GM19351 (cell line): ENCODE measurements around the gene RPIA.
"Not testable (repeated sequence)": the region's sequence is repeated elsewhere in the genome, so short reads cannot be mapped to it uniquely, and the experiment has no call there.

Experiments used
- ATAC-seq: cut with Tn5 transposase; IDR thresholded peaks from one replicate; pipeline ENCODE4 v1.9.1; 2021; ENCODE audit warnings: mild to moderate bottlenecking, moderate library complexity; ENCODE audit not compliant: unreplicated experiment

RPIA gene

DNA sequence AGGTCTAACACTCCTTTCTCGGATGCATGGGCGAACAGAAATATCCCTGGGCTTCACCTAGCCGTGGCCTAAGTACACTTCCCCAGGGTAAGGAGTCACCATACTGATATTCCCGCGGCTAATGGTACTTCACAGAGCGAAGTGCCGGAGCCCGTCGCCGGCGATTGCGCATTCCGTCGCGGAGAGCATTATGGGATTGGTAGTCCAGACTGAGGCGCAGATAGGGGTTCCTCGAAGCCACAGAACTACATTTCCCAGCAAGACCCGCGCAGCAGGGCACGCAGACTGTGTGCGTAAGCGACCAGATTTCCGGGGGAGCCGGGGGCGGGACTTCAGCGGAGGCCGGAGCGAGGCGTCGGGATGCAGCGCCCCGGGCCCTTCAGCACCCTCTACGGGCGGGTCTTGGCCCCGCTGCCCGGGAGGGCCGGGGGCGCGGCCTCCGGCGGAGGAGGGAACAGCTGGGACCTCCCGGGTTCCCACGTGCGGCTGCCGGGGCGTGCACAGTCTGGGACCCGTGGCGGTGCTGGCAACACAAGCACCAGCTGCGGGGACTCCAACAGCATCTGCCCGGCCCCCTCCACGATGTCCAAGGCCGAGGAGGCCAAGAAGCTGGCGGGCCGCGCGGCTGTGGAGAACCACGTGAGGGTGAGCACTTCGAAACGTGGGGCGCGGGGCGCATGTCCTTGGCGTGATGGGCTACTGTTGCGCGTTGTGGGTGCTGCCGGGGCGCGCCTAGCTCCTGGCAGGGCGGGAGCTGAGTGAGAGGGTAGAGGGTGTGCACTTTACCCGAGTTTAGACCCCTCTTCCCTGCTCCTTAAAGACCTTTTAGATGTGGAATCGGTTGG is at the start of gene RPIA:
Gene RPIA, plus strand, starts transcription at position 335 of the 845 bp plus-strand sequence. Its CDS starts 26 bp downstream, at position 361.
- peak; percentile 91 for ATAC-seq

DNA sequence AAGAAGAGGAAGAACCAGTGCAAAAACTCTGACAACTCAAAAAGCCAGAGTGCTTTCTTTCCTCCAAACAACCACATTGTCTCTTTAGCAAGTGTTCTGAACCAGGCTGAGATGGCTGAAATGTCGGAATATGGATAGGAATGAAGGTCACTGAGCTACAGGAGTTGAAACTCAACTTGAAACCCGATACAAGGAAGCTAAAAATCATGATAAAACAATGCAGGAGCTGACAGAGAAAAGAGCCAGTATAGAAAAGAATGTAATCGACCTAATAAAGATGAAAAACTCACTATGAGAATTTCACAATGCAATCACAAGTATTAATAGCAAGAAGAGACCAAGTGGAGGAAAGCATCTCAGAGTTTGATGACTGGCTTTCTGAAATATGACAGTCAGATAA is 49.2 kb upstream of the RPIA start:
- no peak for ATAC-seq

DNA sequence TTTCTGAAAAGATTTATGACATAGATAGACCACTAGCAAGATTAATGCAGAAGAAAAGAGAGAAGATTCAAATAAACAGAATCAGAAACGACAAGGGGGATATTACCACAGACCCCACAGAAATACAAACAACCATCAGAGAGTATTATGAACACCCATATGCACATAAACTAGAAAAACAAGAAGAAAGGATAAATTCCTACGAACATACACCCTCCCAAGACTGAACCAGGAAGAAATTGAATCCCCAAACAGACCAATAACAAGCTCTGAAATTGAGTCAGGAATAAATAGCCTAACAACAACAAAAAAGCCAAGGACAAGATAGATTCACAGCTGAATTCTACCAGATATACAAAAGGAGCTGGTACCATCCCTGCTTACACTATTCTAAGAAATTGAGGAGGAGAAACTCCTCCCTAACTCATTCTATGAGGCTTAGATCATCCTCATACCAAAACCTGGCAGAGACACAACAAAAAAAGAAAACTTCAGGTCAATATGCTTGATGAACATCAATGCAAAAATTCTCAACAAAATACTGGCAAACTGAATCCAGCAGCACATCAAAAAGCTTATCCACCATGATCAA is 46.1 kb upstream of the RPIA start:
- ATAC-seq = not testable (repeated sequence)

DNA sequence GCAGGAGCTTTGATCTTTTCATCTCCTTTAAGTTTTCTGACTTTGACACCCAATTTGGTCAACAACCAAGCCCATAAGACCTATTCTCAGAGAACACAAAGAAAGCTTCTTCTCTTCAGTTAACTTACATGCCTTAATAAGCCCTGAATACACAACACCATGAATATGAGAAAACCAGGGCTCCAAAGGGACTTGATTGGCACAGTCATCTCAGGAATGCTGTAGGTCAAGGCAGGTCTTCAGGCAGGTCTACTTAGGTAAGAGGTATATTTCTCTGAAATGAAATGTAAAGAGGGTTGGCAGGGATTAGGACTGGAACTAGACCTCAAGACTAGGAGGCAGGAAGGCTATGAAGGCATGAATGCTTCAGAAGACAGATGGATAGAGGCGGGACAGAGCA is 39.8 kb upstream of the RPIA start:
- no peak for ATAC-seq

DNA sequence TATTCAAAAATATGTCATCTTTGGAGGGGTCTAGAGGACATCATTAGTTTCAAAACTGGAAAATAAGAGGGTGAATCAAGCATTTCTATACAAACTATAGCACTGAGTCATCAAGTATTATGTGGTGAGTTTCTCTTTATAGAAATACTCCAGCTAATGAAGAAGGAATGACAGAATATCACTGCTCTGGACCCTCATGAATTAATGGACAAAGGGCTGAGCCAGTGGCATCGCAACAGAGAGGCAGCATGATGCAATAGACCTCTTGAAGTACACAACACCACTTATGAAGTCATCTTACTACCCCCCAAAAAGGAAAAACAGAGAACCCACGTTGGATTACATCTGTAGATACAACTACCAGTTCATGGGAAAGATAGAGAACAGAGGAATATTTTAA is 36.8 kb upstream of the RPIA start:
- no peak for ATAC-seq

DNA sequence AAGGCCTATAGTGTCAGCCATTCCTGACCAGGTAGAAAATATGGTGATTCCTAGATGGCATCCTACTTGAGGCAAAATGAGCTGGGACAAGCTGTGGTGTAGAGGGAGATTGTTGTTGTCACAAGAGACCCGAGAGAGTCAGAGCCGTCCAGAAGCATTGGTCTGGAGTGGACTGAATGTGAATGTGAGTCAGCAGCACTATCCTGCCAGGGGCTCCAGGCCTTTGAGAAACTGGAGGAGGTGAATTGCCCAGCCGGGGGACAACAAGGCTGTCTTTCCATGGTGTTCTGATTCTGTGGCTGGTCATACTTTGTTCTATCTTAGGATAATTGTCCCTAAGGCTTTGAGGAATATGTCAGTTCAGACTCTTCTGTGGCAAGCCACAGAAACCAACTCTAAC is 34.8 kb upstream of the RPIA start:
- ATAC-seq = no peak

DNA sequence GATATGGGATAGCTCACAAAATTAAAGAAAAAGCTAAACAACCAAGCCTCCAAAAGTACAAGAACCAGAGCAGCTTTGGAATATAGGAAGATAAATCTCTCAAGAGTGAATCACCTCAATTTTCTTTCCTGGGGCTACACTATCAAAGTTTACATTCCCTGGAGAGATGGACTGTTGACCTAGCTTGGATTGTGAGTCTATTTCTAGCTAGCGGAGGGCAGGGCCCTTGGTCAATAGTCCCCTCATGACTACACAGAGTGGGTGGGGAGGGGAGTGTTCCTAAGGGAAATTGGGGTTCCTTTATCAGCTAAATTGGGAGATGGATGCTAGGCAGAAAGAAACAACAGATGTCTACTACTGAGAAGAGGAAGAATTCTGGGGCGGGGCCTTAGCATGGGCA is 34.3 kb upstream of the RPIA start:
- no peak for ATAC-seq

DNA sequence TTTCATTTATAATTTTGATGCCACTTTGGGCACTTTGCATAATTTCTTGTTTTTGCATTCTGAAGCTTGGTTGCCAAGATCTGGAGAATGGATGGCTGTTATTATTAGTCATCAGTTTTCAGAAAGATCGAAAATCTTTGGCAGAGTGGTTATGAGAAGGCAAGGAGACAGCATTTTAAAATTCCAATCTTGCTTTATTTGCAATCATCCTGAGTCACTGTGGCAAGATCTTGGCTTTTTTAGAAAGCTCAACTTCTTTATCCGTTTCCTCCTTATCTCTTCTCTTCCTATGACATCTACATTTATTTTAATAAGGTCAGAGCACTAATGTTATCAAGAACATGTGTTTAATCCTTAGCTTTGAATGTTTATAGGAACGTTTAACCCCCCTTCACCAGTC is 33.1 kb upstream of the RPIA start:
- ATAC-seq = no peak

DNA sequence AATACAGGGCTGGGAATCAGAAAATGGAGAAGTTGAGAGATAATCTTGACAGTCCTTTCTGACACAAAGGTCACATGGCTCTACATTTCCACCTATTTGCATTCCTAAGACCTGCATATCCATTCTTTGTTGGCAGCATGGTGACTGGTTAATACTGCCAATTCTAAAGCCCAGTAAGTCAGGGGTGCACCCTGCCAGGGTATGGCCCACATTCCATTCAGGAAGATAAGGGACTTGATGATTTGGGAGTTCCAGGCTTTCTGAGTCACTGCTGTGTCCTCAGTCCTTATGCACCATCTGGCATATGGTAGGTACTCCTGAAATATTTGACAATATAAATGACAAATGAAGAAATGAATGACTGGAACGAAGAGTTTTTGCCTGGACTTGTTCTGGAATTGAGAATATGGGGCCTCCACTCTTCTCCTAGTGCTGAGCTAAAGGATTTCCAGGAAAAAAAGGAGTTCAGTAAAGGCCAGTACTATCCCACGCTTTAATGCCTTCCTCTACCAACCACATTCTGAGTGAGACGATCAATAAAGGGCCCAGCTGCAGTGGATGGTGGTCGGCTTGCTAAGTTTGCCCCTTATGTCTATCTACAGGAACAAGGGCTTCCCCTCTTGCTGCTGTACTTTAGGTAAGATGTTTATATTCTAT is 32.5 kb upstream of the RPIA start:
- no peak for ATAC-seq

DNA sequence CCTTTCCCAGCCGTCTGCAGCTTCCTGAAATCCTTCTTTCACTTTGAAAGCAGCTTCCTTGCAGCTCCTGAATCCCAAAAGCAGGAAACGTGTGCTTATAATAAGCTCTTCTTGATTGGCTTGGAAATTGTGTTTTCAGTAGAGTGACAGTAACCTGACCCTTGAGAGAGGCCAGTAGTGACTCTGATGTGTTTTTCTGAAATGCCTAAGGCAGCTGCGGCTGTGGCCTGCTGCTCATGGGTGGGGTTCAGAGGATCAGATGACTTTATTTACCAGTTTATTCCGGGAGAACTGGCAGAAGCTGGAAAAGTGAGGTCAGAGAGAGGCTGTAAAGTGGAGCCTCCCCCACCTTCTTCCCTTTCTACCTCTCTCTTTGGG is 31.9 kb upstream of the RPIA start:
- ATAC-seq = no peak

DNA sequence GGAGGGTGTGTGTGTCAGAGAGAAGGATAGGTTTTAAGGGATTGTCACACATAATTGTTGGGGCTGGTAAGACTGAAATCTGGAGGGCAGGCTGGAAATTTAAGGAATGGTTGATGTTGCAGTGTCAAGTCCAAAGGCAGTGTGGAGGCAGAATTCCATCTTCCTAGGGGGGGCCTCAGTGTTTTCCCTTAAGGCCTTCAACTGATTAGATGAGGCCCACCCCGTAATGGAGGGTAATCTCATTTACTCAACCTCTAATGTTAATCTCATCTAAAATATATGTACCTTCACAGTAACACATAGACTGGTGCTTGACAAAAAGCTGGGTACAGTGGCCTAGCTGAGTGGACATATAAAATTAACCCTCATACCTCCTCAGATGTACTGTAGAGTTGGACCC is 30.9 kb upstream of the RPIA start:
- no peak for ATAC-seq

DNA sequence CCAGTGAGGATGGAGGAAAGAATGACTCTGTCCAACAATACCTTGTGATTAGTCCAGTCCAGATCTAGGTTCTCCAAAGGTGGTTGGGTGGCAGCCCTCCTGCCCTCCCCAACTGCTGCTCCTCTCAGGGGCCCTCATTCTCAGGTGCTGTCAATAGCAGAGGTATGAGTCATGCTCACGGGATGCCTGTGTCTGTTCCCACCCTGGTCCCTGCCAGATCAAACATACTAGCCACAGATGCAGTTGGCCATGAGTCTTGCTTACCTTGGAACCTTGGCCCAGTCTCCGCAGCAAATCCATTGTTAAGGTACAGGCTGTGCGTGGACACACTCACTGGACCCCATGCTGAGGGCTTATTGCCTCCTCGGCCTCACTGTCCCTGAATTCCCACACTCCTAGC is 24.9 kb upstream of the RPIA start:
- ATAC-seq = no peak

DNA sequence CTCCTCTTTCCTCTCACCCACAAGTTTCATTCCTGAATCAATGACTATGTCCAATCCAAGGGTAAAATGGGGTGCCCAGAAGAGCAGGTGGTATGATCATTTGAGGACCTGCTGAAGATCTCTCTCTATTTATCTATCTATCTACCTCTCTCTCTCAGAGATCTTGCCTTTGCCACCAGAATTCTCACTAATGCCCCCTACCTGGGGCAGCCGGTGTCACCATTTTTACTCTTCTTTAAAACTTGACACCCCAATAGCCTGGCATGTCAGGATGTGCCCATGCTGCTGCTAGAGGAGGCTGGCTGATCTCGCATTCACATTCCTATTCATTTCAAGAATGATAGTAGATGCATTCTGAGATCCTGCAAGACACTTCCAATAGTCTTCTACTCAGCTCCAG is 24.3 kb upstream of the RPIA start:
- ATAC-seq = no peak

DNA sequence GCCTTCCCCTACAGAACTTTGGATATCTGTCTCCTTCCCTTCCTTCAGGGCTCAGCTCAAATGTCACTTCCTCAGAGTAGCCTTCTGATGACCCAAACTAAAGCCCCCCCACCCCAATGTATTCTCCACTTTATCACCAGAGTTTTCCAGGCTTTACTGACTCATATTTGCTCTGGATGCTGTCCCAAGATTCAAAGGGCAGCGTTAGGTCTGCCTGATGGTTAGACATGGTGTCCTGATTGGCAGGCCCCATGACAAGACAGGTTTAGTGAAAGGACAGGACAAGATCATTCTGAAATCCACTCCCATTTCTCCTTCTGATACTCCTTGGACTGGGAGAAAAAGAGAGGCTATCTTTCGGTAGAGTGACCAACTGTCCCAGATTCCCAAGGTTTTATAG is 22.6 kb upstream of the RPIA start:
- ATAC-seq = no peak

DNA sequence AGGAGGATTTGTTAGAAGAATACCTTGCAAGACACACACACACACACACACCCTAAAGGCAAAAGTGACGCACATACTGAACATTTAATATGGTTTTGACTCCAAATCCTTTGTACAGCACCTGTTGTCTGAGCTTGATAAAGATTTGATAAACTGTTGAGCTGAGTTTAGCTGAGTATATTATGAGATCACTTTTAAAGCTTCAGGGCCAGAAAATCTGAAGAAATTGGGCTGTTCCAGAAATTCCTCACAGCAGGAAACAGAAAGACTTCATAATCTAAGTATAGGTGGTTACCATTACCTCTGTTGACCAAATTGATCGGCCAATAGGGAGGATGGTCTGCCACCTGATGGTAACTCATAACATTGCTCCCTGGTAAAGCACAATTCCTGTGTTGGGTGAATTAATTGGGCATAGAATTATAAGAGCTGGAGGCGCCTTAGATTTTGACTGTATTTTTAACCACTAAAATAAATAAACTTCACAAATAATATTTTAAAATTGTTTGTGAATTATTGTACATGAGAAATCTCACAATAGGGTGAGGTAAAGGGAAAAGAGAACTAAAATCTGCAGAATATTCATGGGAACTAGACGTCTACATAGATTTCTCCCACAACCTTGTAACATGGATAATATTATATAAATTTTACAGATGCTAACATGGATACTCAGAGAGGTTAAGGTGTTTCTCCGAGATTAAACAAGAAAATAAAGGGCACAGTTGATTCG is 21.8 kb upstream of the RPIA start:
- ATAC-seq = peak; percentile 93

DNA sequence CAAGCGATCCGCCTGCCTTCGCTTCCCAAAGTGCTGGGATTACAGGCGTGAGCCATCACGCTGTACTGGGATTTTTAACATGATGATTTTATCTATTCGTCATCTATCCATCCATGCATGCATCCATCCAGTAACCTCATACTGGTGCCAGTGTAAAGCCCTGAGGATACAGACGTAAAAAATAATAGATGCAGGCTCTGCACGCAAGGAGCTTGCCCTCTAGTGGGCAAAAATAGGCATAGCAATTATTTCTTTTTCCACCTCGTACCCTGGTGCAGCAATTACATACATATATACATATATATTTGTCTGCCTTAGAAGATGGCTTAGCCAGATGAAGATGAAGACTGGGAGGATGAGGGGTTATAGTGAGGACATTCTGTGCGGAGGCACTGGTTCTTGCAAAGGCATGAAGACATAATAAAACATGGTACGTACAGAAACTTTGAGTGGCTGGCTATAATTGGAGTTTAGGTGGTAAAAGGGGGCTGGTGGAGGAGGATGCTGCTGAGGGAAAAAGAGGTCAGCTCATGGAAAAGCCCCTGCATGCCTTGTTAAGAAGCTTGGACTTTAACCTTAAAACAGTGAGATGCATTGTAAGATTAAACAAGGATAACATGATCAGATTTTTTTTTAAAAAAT is 19.6 kb upstream of the RPIA start:
- peak; percentile 44 for ATAC-seq

DNA sequence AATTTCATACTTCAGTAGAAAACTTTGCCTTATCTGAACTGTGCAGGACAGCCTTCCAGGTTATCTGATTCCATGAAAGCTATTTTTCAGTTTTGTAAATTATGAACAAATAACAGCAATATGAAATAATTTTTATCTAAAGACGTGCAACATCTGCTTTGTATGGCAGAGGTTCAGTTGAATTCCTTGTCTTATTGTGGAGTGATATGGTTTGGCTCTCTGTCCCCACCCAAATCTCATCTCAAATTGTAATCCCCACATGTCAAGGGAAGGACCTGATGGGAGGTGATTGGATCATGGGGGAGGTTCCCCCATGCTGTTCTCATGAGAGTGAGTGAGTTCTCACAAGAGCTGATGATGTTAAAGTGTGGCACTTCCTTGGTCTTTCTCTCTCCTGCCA is 18.1 kb upstream of the RPIA start:
- no peak for ATAC-seq

DNA sequence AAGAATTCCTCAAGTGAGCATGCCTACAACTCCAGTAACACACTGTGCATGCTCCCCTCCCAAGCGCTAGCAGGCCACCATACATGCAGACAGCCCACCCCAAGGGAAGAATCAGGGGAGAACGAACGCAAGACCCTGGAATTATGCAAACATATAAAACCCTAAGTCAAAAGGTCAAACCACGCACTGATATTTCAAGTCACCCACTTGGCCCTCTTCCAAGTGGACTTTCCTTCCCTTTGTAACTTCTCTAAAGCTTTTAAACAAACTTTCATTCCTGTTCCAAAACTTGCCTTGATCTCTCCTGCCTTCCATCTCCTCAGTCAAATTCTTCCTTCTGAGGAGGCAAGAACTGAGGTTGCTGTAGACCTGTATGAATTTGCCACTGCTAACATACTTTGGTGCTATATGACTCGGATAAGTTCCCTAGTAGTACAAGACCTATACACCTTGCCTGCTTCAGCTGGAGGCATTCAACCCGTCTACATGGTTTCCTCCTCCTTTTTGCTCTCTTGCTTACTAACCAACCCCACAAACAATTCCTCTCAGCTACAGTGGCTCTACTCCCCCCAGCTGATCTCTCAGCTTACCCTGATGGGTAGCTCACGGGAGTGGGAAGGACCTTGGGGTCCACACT is 11.1 kb upstream of the RPIA start:
- ATAC-seq = no peak

DNA sequence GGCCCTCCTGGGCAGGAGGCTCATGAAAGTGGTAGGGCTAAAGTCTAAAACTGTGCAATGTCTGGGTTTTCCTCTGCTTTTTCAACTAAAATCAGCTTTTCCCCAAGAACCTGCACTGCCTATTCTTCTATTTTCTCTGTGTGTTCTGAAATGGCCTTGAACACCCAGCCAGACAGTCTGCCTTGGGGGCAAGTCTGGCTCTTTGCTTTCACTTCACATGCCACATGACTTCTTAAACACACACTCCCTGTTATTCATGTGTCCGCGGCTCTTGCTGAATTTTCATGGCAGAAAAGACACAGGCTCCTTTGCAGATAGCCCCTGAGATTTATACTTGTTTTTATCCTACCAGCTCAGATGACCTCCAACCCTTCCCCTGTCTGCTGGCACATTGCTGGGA is 10.6 kb upstream of the RPIA start:
- ATAC-seq = no peak

DNA sequence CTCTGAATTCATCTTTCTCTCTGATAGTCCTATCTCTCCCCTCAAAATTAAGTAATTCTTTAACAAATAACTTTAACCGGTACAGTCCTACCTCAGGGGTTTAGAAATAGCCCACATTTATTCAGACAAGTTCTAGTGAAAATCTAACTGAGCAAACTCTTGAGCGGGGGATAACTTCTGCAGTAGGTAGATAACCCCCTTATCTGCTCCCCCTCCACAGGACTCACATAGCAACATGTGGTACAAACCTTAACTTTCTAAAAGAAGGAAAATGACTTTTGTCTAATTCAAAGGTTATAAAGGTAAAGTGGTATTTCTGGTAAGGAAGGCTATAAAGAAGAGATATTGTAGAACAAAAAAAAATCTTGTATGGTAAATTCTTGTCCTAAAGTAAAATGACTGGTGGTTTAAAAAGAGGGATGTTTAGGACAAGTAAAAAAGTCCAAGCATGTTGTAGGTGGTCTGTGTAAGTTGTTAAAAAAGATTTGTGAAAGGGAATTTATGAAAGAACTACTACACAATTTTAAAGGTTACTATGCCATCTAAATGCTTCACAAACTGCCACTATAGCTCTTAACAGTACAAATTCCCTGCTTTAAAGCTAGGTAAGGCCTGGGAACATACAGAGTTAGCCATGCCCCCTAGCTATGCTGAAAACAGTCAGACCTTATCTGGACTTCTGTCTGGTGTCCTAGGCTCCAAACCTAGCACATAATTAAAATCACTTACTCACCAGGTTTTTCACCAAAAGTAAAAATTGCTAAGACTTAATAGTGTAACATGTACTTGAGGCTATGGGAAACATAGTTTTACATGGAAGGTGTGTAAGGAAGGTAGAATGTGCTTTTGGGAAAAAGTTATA is 8.1 kb upstream of the RPIA start:
- ATAC-seq = no peak
